Measurements from ENCODE around the gene ATXN7.
A peak's percentile ranks its signal among the peaks of the same experiment; 100 is the strongest.

ATXN7 gene

DNA sequence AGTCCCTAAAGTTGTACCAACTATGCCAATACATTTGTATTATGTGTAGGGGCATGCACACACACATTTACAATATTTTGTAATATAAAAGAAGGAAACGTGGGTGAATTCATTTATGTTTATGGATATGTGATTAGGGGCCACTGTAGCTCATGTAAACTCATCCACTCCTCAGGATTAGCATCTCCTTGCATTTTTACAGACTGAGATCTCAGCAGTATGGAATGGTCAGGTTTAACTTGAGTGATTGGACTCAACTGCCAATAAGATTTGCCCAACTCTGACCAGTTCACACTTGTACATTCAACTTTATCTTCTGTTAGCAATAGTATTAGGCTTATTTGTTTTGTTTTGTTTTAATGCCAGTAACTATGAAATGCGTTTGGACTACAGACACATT, 123.2 kb downstream of the ATXN7 start:
- no peak for DNase-seq

DNA sequence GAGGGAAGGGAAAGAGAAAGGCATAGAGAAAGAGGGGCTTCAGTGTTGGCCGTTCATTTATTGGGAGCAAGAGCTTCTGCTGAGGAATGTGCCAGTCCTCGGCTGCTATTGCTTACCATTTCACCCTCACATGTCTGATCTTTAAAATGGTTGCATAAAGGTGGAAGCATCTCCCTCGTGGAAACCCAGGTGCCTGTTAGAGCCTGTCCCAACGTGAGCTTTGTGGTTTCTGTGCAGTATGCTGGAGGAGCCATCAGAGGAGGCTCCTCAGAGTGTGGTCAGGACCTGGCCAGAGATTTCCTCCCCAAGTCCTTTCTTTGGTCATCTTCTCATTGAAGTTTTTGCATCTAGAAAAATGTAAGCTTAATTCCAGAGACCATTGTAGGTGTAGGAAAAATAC, 125.3 kb downstream of the ATXN7 start:
- no peak for DNase-seq

DNA sequence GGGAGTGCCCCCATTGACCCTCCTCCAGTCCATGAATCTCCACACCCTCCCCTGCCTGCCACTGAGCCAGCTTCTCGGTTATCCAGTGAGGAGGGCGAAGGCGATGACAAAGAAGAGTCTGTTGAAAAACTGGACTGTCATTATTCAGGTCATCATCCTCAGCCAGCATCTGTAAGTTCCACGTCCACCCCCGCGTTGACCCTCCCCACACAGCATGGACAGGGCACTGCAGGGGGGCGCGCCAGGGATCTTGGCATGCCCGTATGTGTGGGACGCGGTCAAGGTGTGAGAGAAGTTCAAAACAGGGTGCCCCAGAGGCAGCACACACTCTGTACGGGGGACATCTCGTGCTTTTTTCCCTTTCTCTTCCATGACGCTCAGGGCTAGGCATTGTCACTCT, 126.5 kb downstream of the ATXN7 start:
- DNase-seq: no peak

DNA sequence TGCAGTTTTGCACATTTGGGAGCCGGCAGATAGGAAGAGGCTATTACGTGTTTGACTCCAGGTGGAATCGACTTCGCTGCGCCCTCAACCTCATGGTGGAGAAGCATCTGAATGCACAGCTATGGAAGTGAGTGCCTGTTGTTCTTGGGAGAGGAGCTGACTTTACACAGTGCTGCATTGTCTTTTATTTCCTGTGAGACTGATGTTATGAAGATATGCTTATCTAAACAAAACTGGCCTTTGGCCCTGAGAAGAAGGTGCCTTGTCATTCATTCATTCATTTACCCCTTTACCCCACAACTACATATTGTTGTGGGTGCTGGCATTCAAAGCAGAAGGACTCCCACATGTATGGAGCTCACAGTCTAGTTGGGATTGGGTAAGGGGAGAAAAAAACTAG, 127.1 kb downstream of the ATXN7 start:
- DNase-seq: no peak

DNA sequence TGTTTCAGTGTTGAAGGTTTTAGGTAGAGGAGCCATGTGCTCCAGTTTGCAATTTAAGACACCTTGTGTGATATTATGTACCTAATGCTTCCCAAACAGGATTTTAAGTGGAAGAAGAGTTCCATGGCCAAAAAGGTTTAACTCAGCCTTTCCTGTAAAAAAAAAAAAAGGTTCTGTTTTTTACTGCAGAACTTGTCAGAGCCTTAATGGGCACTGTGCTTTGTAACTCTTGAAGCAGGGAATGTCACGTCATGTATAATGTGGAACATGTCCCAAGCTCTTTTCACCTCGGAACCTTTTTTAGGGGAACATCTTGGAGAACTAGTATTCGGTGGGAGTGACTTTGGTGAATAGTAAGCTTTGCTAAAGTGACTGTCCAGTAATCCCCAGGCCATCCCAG, 128.0 kb downstream of the ATXN7 start:
- no peak for DNase-seq

GRCh38 chr3:63992516-63993209, 129.0 kb downstream of the ATXN7 start:
- DNase-seq: no peak

GRCh38 chr3:63993653-63994079, 130.0 kb downstream of the ATXN7 start:
- peak; percentile 14 for DNase-seq

- DNase-seq: no peak
Measured at GRCh38 chr3:63995086-63995485, 131.4 kb downstream of the ATXN7 start.

- DNase-seq: no peak
Measured at GRCh38 chr3:63998852-63999754, 135.4 kb downstream of the ATXN7 start.

GRCh38 chr3:64000453-64001055, 136.9 kb downstream of the ATXN7 start:
- no peak for DNase-seq

DNA sequence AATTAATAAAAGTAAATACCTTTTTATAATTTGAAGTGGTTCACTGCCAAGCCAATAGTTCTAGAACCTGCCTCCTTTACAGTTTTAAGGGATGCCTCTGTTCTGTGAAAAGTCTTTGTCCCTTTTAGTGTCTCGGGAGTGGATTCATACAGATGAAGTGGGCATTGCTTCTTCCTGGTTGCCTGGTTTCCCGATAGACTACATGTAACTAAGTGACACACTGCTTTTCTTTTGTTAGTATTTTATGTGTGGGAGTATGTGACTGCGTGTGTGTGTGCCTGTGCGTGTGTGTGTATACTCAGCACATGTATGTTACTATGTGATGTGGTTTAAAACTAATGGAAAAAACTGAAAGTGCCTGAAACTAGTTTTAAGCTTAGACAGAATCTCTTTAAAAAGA, 138.6 kb downstream of the ATXN7 start:
- DNase-seq: no peak

- no peak for DNase-seq
Measured at GRCh38 chr3:64003589-64003988, 139.9 kb downstream of the ATXN7 start.

GRCh38 chr3:64008017-64008416, 144.3 kb downstream of the ATXN7 start:
- DNase-seq: no peak

GRCh38 chr3:64008487-64009351, 145.1 kb downstream of the ATXN7 start:
- DNase-seq: no peak

DNA sequence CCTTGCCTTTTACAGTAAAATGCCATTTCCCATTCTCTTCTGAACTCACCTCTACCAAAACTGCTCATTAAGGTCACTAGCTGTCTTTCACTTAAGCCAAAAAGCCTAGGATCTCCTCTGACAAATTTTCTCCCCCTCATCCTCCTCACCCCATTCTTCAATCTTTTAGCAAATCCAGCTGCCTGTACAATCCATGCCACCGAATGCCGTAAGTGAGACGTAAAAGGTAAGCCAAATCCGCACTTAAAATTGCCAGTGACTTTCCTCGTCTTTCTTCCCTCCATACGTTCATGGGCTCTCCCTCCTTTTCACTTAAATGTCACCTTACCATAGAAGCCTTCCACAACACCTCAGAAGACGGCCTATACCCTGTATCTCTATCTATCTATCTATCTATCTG, 145.9 kb downstream of the ATXN7 start:
- DNase-seq: no peak

DNA sequence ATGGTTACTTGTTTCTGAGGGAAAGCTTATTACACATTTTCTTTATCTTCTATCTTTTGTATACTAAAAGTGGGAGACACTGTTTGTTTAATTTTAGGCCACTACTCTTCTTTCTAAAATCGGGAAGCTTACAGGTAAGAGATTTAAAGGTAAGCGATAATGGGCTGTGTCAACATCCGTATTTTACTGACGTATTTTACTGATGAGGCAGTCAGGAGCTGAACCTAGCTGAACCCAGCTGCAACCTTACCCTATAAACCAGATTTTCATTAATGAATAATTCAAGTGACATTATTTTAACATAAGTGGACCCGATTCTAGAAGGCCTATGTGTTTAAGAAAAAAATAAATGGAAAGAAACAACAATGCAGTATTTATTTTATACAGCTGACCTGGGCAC, 146.5 kb downstream of the ATXN7 start:
- no peak for DNase-seq

DNA sequence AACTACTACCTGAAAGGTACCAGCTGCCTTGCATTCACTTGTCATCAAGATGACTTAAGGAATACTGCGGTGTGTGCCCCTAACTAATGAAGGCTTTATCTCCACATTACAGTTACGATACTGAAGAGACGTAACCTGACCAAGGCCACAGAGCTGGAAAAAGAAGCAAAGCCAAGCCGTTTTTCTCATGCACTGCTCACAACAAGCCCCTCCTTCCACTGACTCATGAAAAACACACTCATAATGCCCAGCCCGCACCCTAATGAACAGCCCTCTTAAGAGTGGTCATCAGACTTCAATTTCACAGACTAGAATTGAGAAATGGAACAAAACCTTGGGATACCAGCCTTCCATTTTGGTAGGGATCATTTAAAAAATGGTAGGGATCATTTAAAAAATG, 148.0 kb downstream of the ATXN7 start:
- no peak for DNase-seq

DNA sequence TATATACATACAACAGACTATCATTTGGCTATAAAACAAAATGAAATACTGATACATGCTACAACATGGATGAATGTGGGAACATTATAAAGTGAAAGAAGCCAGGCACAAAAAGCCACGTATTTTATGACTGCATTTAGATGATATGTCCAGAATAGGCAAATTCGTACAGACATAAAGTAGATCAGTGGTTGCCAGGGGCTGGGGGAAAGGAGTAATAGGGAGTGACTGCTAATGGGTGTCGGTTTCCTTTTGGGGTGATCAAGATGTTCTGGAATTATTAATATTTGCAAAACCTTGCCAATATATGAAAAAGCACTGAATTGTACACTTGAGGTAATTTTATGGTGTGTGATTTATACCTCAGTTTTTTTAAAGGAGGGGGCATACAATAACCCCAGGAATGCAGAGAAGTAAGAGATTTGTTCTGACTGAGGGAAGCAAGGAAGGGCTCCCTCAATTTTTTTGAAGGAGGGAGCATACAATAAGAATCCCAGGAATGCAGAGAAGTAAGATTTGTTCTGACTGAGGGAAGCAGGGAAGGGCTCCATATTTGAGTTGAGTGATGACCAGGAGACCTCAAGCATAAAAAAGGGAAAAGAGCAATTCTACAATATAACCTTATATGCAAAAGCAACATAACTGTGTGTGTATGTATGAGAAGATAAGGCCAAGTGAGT, 153.4 kb downstream of the ATXN7 start:
- no peak for DNase-seq

DNA sequence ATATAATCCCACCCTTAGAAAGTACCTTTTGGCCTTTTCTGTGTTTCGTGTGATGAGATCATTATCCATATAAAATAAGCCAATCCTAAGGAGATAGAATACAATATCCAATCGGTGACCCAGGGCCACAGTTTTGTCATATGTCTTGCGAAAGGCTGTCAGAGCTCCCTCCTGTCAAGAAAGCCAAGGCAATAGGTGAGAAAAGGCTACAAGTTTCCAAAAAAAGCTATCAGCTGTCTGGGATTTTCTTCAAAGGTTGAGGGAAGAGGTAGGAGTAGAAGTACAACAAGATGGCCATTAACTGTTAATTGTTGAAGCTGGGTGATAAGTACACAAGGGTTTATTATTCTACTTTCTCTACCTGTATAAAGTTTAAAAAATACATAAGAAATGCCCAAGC, 155.6 kb downstream of the ATXN7 start:
- no peak for DNase-seq

DNA sequence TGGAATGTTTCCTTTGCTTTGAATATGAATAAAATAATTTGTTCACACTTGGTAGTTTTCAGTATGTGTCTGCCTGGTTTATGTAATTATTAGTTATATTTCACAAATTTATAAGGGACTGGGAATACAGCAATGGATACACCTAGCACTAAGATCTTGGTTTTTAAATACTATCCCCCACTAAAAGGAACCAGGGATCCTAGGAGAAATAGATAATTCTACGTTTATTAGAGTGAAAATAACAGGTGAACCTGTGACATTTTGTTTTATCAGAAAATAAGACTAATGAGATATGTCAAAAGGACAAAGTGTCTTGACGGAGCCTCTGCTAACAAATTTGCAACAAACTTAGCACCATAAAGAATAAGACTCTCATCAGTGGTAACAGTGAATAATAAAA, 156.2 kb downstream of the ATXN7 start:
- no peak for DNase-seq

DNA sequence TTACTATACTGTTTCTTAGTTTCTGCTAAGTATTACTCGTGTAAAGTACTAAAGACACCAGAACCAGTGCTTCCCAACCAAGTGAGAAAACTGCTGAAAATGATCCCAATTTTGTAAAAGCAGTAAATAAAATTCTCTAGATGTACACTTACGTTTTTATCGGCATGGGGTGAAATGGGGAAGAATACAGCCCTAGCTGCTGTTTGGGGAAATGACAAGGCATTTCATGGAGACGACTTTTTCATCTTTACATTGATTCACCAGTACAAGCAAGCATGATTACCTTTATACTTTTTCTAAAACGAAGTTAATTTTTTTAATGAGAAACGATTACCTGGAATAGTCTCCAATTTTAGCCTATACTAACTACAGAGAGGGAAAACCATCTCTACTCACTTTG, 158.3 kb downstream of the ATXN7 start:
- DNase-seq: no peak

DNA sequence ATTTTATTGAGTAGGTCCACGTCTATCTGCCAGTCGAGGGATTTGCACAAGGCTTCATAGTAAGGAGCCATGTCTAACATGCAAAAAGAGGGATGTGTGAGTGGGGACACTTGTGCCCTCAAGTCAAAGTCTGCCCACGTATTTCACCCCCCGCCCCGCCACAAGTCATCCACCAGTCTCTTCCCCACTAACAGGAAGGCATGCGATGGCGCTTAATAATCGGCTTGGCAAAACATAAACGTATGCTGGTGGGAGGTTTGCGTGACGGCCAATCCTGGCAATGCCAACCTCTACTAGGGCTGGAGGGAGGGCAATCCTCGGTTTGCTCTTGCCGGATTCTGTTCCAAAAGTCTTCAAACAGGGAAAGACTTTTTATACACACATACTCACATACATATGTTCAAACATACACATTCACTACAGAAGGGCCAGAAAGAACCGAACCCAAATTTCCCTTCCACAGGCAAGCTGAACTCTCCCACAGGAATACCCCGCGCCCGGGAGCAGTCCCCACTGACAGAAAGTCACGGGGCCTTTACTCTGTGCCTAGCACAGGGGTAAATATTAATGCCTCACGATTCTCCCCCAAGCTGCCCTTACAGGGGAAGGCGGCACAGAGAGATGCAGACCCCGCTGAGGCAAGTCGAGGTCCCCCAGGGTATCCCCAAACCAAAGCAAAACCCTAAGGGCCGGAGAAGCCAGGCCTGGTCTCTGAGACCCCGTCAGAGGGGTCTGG, 159.0 kb downstream of the ATXN7 start:
- DNase-seq: no peak

Data from NCI-H2081 treated with DMSO at 0.1 percent for 48 hours (cell line).